Mammary epithelial cell (primary cell): Measurements from ENCODE around the gene GFI1B.

Experiments used
- CTCF ChIP-seq, 2 donors: IDR thresholded peaks in 1 of 2; conservative IDR thresholded peaks in 1 of 2; 2 replicates each; pipeline ENCODE4 v1.5.1; 2011 to 2012; ENCODE audit warnings: inconsistent platforms in 2 of 2, low read length in 2 of 2, mild to moderate bottlenecking in 2 of 2, control low read depth in 1 of 2, low read depth in 1 of 2; ENCODE audit not compliant: insufficient read depth in 1 of 2; ENCODE audit errors: extremely low read depth in 1 of 2
- EZH2 ChIP-seq: IDR thresholded peaks from 2 replicates; pipeline ENCODE4 v1.6.1; 2012; ENCODE audit warnings: low read length, inconsistent platforms, borderline replicate concordance

DNA sequence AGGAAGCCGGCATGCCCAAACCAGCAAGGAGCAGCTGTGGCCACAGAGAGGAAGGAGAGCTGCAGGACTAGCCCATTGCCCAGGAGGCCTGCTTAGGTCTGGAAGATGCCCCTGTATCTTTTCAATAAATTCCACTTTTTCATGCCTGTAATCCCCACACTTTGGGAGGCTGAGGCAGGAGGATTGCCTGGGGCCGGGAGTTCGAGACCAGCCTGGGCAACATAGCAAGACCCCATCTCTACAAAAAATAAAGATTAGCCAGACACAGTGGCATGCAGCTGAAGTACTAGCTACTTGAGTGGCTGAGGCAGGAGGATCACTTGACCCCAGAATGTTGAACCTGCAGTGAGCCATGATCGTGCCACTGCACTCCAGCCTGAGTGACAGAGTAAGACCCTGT is 28.8 kb upstream of the GFI1B start:
- TF ChIP-seq CTCF (conservative IDR thresholded peaks at IDR 0.05 in 1 of 2, IDR thresholded peaks at IDR 0.05 in 1 of 2; ENCODE audit: extremely low read depth in 1 of 2, insufficient read depth in 1 of 2, low read depth in 1 of 2, low read length in 2 of 2) (no peak), EZH2 (no peak)
